HepG2 (cell line): ENCODE results near the gene ST6GALNAC2. TPM values are rescaled to one million over a fixed set of nuclear protein-coding genes. Genes with fewer than 3 reads are reported as not detected.

Source experiments
- ATAC-seq: fragments of 200-7000 bp; cut with Tn5 transposase; 3 replicates; pipeline ENCODE4 v1.9.1; 2020; ENCODE audit warnings: mild to moderate bottlenecking, moderate library complexity
- BruUV-seq: library from RNA; stranded (reverse); fragments of 400-500 nt; replicated peaks from 2 replicates; lab custom pipeline; 2021; lab: Mats Ljungman, UMichigan
- CTCF ChIA-PET: fragments of 300-600 bp; formaldehyde crosslinking; extraction: SDS; loops from one replicate; lab custom pipeline; 2021; ENCODE audit warnings: low total read pairs, inconsistent platforms, low intra/inter-chr PET ratio; lab: Yijun Ruan, JAX
- POLR2A ChIA-PET: fragments of 350-600 bp; sonication (Branson Sonifier 250); formaldehyde crosslinking; loops from one replicate; lab custom pipeline; 2020; ENCODE audit warnings: antibody characterized with exemption, inconsistent platforms; lab: Yijun Ruan, JAX
- DNase-seq: peaks from one replicate; pipeline ENCODE4 v3.0.0-alpha.2; 2015; ENCODE audit warnings: low spot score
- FAIRE-seq: peaks from 3 replicates; lab custom pipeline; 2011; peaks lifted over from hg19 to GRCh38; lab: Jason Lieb, UNC
- H2AFZ ChIP-seq: one replicate; pipeline ENCODE4 v1.6.1; 2011; ENCODE audit warnings: low read length, inconsistent platforms
- H3K27ac ChIP-seq: fragments of 300-600 bp; 3 replicates; pipeline ENCODE4 v1.8.0; 2011; ENCODE audit warnings: mixed run types, mild to moderate bottlenecking, mixed read lengths, low read length, inconsistent platforms; ENCODE audit not compliant: insufficient read depth; ENCODE audit errors: extremely low read length
- H3K27me3 ChIP-seq, 2 experiments: fragments of 200-600 bp in 1 of 2; 2 replicates in 1 of 2; 3 replicates in 1 of 2; pipeline versions ENCODE4 v1.6.0 to v1.8.0; 2011; ENCODE audit warnings: low read length in 2 of 2, mild to moderate bottlenecking in 2 of 2, moderate library complexity in 2 of 2, inconsistent platforms in 1 of 2; ENCODE audit not compliant: insufficient read depth in 2 of 2, control insufficient read depth in 1 of 2
- H3K36me3 ChIP-seq, 2 experiments: fragments of 200-600 bp in 1 of 2; replicated peaks in 1 of 2; 2 replicates in 1 of 2; 3 replicates in 1 of 2; pipeline versions ENCODE4 v1.5.1 to v1.8.0; 2011; ENCODE audit warnings: low read length in 2 of 2, inconsistent platforms in 1 of 2; ENCODE audit not compliant: insufficient read depth in 2 of 2, control insufficient read depth in 1 of 2
- H3K4me1 ChIP-seq: 2 replicates; pipeline ENCODE4 v1.5.1; 2012; ENCODE audit warnings: low read length, inconsistent platforms; ENCODE audit not compliant: insufficient read depth
- H3K4me2 ChIP-seq: 2 replicates; pipeline ENCODE4 v1.6.0; 2011; ENCODE audit warnings: low read depth, low read length, inconsistent platforms
- H3K4me3 ChIP-seq, 3 experiments: fragments of 200-600 bp in 1 of 3; sonication (generic), shearing (Covaris generic) in 1 of 3; replicated peaks in 1 of 3; 2 replicates each; pipeline ENCODE4 v1.5.1; 2011 to 2016; ENCODE audit warnings: low read length in 3 of 3, inconsistent platforms in 2 of 3, low read depth in 2 of 3, mild to moderate bottlenecking in 2 of 3, control low read depth in 1 of 3, mixed read lengths in 1 of 3; ENCODE audit not compliant: insufficient read depth in 1 of 3
- H3K79me2 ChIP-seq: one replicate; pipeline ENCODE4 v1.6.1; 2011; ENCODE audit warnings: low read length, inconsistent platforms; ENCODE audit not compliant: insufficient read depth
- H3K9ac ChIP-seq: 2 replicates; pipeline ENCODE4 v1.6.0; 2011; ENCODE audit warnings: mild to moderate bottlenecking, low read depth, low read length, inconsistent platforms; ENCODE audit not compliant: insufficient read depth
- H3K9me3 ChIP-seq: 2 replicates; pipeline ENCODE4 v1.5.1; 2012; ENCODE audit warnings: mild to moderate bottlenecking, low read length
- H4K20me1 ChIP-seq: 2 replicates; pipeline ENCODE4 v1.6.0; 2011; ENCODE audit warnings: inconsistent platforms, mild to moderate bottlenecking, low read length, moderate library complexity; ENCODE audit not compliant: insufficient read depth
- AKNA ChIP-seq: sonication (generic); formaldehyde crosslinking; IDR thresholded peaks from 2 replicates; pipeline ENCODE4 v1.4.0; 2020; ENCODE audit warnings: missing genetic modification reagents, borderline replicate concordance
- EP300 ChIP-seq, 3 experiments: sonication (generic) in 1 of 3; formaldehyde crosslinking in 1 of 3; IDR thresholded peaks; 2 replicates each; pipeline versions ENCODE4 v1.5.1 to v1.6.1; 2011 to 2020; ENCODE audit warnings: low read depth in 2 of 3, low read length in 2 of 3, borderline replicate concordance in 1 of 3, improper control_type of control experiment in 1 of 3, mild to moderate bottlenecking in 1 of 3, missing genetic modification reagents in 1 of 3, moderate library complexity in 1 of 3
- GATA4 ChIP-seq: sonication (generic); IDR thresholded peaks from 2 replicates; pipeline ENCODE4 v1.6.1; 2016; ENCODE audit warnings: antibody characterized with exemption, low read depth, borderline replicate concordance
- MEF2D ChIP-seq: sonication (generic); formaldehyde crosslinking; IDR thresholded peaks from 2 replicates; pipeline ENCODE4 v1.5.1; 2020; ENCODE audit warnings: mild to moderate bottlenecking, missing genetic modification reagents
- MTERF4 ChIP-seq: sonication (generic); formaldehyde crosslinking; IDR thresholded peaks from 2 replicates; pipeline ENCODE4 v1.8.0; 2023; ENCODE audit warnings: mild to moderate bottlenecking, missing genetic modification reagents
- NFKBIZ ChIP-seq: IDR thresholded peaks from 2 replicates; pipeline ENCODE4 v1.6.1; 2018; ENCODE audit warnings: missing genetic modification reagents, missing compliant biosample characterization
- POLR2AphosphoS2 ChIP-seq: IDR thresholded peaks from 2 replicates; pipeline ENCODE4 v1.6.1; 2011; ENCODE audit warnings: low read depth, low read length, improper control_type of control experiment
- SNAPC5 ChIP-seq: sonication (generic); formaldehyde crosslinking; IDR thresholded peaks from 2 replicates; pipeline ENCODE4 v1.8.1; 2023; ENCODE audit warnings: mild to moderate bottlenecking, missing genetic modification reagents, borderline replicate concordance
- TBP ChIP-seq: sonication (generic); formaldehyde crosslinking; IDR thresholded peaks from 2 replicates; pipeline ENCODE4 v1.5.0; 2020; ENCODE audit warnings: missing genetic modification reagents
- TCF7 ChIP-seq: sonication (generic); IDR thresholded peaks from 2 replicates; pipeline ENCODE4 v1.6.1; 2016; ENCODE audit warnings: antibody characterized with exemption, low read depth
- U2AF1 ChIP-seq: fragments of 200-400 bp; formaldehyde crosslinking; optimal IDR thresholded peaks from 2 replicates; pipeline ENCODE3; 2017; ENCODE audit warnings: mild to moderate bottlenecking, low read depth, low read length
- ZBTB39 ChIP-seq: sonication (generic); formaldehyde crosslinking; IDR thresholded peaks from 2 replicates; pipeline ENCODE4 v1.5.0; 2020; ENCODE audit warnings: missing genetic modification reagents
- ZNF282 ChIP-seq: fragments of 450-650 bp; IDR thresholded peaks from 2 replicates; pipeline ENCODE4 v1.6.1; 2018; ENCODE audit not compliant: partially characterized antibody
- ZNF614 ChIP-seq: IDR thresholded peaks from 2 replicates; pipeline ENCODE4 v1.6.1; 2018; ENCODE audit warnings: missing biosample characterization, missing genetic modification reagents, inconsistent platforms, borderline replicate concordance
- ZNF740 ChIP-seq: sonication (generic); formaldehyde crosslinking; IDR thresholded peaks from 2 replicates; pipeline ENCODE4 v1.4.0; 2020; ENCODE audit warnings: missing genetic modification reagents
- WGBS: methylation state at CpG from one replicate; pipeline ENCODE4 v1.1.6; 2017; ENCODE audit warnings: low lambda C conversion rate; 5-methylcytosine and 5-hydroxymethylcytosine counted together
- in situ Hi-C: cut with HindIII; loops from 2 replicates; pipeline ENCODE4 v1.10.0; 2017; ENCODE audit warnings: low pct_unique_long_range_greater_than_20kb; ENCODE audit not compliant: extremely low pct_ligation_motif_present
- intact Hi-C: fragments of 100-400 bp; cut with micrococcal nuclease; formaldehyde crosslinking; loops from one replicate; pipeline ENCODE4 v1.10.0; 2022; ENCODE audit not compliant: unreplicated experiment
- polyA plus RNA-seq, 8 experiments: library from polyadenylated mRNA; depleted of rRNA in 3 of 8; stranded (reverse) in 7 of 8; unstranded in 1 of 8; fragments of >200 nt; fragmentation: Illumina TruSeq in 4 of 8; extraction: Trizol in 4 of 8; gene quantifications; 2 replicates each; pipeline versions ENCODE4 v1.2.1 to v1.2.3, GENCODE V29; 2011 to 2016; ENCODE audit warnings: low read depth in 4 of 8, missing spikeins in 1 of 8, mixed read lengths in 1 of 8; ENCODE audit not compliant: insufficient read depth in 1 of 8
- total RNA-seq, 5 experiments: library from RNA; depleted of rRNA; stranded (reverse); fragments of >200 nt; fragmentation: Illumina TruSeq; extraction: Trizol; gene quantifications; 2 replicates each; pipeline ENCODE4 v1.2.3, GENCODE V29; 2016; ENCODE audit warnings: low read depth in 1 of 5

ST6GALNAC2 gene
- total and polyA plus RNA-seq, 2 of the 13 experiments (the other 11 are each of a cell fraction or from before 2014, with no cell fraction given), result 0.12 to 0.49 TPM

- intact Hi-C loops, result no loop called here
- Histone ChIP-seq H3K79me2 (no peaks in the 10 kb centered on the region), H4K20me1 (no peaks in the 10 kb centered on the region), H3K4me2 (no peak overlapping the region), H2AFZ (no peak overlapping the region), H3K27me3 (no peaks in the 10 kb centered on the region), H3K36me3 (no peaks in the 10 kb centered on the region), H3K9ac (no peak overlapping the region), H3K9me3 (no peaks in the 10 kb centered on the region), H3K27ac (no peak overlapping the region), H3K4me1 (peaks cover 54% of the 10 kb centered on the region), H3K4me3 (no peak overlapping the region)
- WGBS, result 93% methylated on average over 12 of the region's 19 CpGs
- CTCF ChIA-PET, result no interaction called here
- BruUV-seq, result no TSS peak
- no peak for DNase-seq
- no peak for FAIRE-seq
- ATAC-seq, result no peak
- POLR2A ChIA-PET, result interaction anchor here (1.2 to 5.0 kb wide), 5 partner anchors 8 to 36 kb away, joined by 3 to 44 read pairs (median 6); no protein-coding TSS in a partner anchor
- in situ Hi-C loops, result no loop called here
- 0 out of 2 replicates have a peak, but pooled peaks have one; percentile 31 for TF ChIP-seq MEF2D (CRISPR knock-in tag)
- no peak for TF ChIP-seq AKNA (CRISPR knock-in tag)
- no peak for TF ChIP-seq ZNF740 (CRISPR knock-in tag)
- TF ChIP-seq U2AF1, result no peak
- no peak for TF ChIP-seq ZBTB39 (CRISPR knock-in tag)
- no peak for TF ChIP-seq EP300 (IDR thresholded peaks at IDR 0.05; ENCODE audit: low read depth in 2 of 2, low read length in 2 of 2)
- TF ChIP-seq EP300 (CRISPR knock-in tag; IDR thresholded peaks at IDR 0.05; ENCODE audit: borderline replicate concordance), result no peak
- TF ChIP-seq ZNF282, result no peak
- no peak for TF ChIP-seq TBP (CRISPR knock-in tag)
- no peak for TF ChIP-seq POLR2AphosphoS2
- TF ChIP-seq GATA4, result no peak
- no peak for TF ChIP-seq ZNF614
- no peak for TF ChIP-seq TCF7
- no peak for TF ChIP-seq MTERF4
- no peak for TF ChIP-seq SNAPC5
- TF ChIP-seq NFKBIZ (CRISPR knock-in tag), result no peak
These were observed 49.7 kb downstream of the ST6GALNAC2 start for GRCh38 chr17:76535788-76536510.
